ENCODE results near the gene KSR1. TPM values are rescaled to one million over a fixed set of nuclear protein-coding genes. Genes with fewer than 3 reads are reported as not detected.
"Not testable (repeated sequence)": the region's sequence is repeated elsewhere in the genome, so short reads cannot be mapped to it uniquely, and the experiment has no call there.

Gene KSR1
- total RNA-seq, 2 donors from 2014 or later: 33.7 to 46.3 TPM

DNA sequence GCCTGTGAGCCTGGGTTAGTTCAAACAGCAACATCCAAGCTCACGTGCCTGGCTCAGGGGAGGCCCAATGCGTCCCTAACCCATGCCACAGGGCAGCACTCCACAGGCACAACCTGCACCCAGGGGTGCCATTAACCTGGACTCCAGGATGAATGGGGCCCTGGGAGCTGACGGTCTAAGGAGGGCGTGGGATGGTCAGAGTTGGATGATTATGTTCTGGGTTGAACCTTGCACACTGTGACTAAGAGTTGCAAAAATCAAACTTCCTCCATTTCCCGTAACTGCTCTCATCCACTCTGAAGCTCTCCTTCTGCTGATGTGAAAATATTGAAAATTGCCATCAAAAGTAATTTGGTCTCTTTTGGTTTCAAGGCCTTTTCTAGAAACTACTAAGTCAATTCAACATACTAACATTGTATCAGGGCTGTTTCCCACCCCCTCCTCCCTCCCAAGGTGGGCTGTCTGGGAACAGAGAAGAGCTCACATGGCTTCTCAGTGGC, 182.2 kb downstream of the KSR1 start:
- WGBS, 2 experiments (ENCODE audit: insufficient coverage in 1 of 2, insufficient read length in 1 of 2): 90% methylated on average over 1 of the region's 5 CpGs; no CpG with 5 or more reads in 1 of the 2 experiments
- not testable (repeated sequence) for H3K4me1 ChIP-seq (ENCODE audit: control insufficient read depth, insufficient read depth, low read length); H3K27me3 Mint-ChIP-seq (ENCODE audit: insufficient read depth); H3K9ac ChIP-seq (ENCODE audit: extremely low read depth, low read length, poor library complexity, severe bottlenecking); H3K4me3 Mint-ChIP-seq; H3K27ac ChIP-seq (ENCODE audit: low read depth, low read length); H3K4me1 Mint-ChIP-seq; H3K9me3 ChIP-seq (ENCODE audit: control insufficient read depth, low read length); DNase-seq; H3K27ac Mint-ChIP-seq; H3K4me3 ChIP-seq (ENCODE audit: low read length); H3K27me3 ChIP-seq (ENCODE audit: control insufficient read depth, insufficient read depth, low read length, poor library complexity, severe bottlenecking); H3K9me3 Mint-ChIP-seq; H3K36me3 ChIP-seq (ENCODE audit: control insufficient read depth, insufficient read depth, low read length); H3K36me3 Mint-ChIP-seq (ENCODE audit: low read depth)

DNA sequence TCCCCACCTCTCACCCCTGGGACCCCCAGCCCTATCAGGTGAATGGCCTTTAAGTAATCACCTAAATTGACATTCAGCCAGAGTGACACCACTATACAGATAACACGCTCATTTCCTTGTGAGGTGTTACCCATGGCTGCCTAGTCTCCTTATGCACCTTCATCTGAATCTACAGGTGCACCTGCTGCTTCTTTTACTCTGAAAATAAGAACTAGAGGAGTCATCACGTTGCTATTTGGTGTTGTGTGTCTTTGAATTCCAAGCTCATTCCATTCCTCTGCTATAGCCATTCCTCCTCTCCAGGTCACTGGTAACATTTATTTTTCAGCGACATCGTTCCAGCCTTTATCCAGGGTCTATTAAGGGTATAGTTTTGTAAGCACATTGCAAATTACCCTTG, 184.5 kb downstream of the KSR1 start:
- TF ChIP-seq, protein P1, sequence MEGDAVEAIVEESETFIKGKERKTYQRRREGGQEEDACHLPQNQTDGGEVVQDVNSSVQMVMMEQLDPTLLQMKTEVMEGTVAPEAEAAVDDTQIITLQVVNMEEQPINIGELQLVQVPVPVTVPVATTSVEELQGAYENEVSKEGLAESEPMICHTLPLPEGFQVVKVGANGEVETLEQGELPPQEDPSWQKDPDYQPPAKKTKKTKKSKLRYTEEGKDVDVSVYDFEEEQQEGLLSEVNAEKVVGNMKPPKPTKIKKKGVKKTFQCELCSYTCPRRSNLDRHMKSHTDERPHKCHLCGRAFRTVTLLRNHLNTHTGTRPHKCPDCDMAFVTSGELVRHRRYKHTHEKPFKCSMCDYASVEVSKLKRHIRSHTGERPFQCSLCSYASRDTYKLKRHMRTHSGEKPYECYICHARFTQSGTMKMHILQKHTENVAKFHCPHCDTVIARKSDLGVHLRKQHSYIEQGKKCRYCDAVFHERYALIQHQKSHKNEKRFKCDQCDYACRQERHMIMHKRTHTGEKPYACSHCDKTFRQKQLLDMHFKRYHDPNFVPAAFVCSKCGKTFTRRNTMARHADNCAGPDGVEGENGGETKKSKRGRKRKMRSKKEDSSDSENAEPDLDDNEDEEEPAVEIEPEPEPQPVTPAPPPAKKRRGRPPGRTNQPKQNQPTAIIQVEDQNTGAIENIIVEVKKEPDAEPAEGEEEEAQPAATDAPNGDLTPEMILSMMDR (conservative IDR thresholded peaks at IDR 0.05): no peak
- Mint-ChIP-seq H3K4me3 (no peak overlapping the region), H3K36me3 (ENCODE audit: low read depth) (no peaks in the 10 kb centered on the region), H3K9me3 (no peaks in the 10 kb centered on the region), H3K27ac (no peak overlapping the region), H3K27me3 (ENCODE audit: insufficient read depth) (no peaks in the 10 kb centered on the region), H3K4me1 (peaks cover 9% of the 10 kb centered on the region)
- DNase-seq: no peak
- Histone ChIP-seq H3K27ac (ENCODE audit: low read depth, low read length) (no peak overlapping the region), H3K27me3 (ENCODE audit: control insufficient read depth, insufficient read depth, low read length, poor library complexity, severe bottlenecking) (no peaks in the 10 kb centered on the region), H3K4me3 (ENCODE audit: low read length) (no peak overlapping the region), H3K36me3 (ENCODE audit: control insufficient read depth, insufficient read depth, low read length) (no peaks in the 10 kb centered on the region), H3K9me3 (ENCODE audit: control insufficient read depth, low read length) (no peaks in the 10 kb centered on the region), H3K9ac (ENCODE audit: extremely low read depth, low read length, poor library complexity, severe bottlenecking) (no peak overlapping the region), H3K4me1 (ENCODE audit: control insufficient read depth, insufficient read depth, low read length) (no peaks in the 10 kb centered on the region)
- WGBS, 2 experiments (ENCODE audit: insufficient coverage in 1 of 2, insufficient read length in 1 of 2): 83 to 94% methylated on average over 1 to 4 of the region's 4 CpGs

DNA sequence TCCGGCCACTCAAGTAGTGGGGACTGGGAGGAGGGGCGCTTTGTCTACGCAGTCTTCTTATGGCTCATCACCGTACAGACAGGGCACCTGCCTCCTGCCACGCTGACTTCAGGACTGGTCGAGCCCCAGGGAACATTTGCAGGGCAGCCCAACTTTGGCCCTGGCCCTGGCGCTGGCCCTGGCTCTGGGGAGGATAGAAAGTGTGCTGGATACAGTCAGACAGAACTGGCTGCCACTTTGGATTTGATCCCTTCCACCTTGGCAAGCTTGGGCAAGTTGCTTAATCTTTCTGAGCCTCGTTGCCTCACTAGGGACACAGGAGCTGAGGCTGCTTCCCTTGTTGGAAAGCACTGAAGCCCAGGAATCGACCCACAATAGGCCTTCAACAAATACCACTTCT, 188.3 kb downstream of the KSR1 start:
- Mint-ChIP-seq H3K4me1 (peaks cover 12% of the 10 kb centered on the region), H3K27ac (no peak overlapping the region), H3K4me3 (no peak overlapping the region), H3K36me3 (ENCODE audit: low read depth) (no peaks in the 10 kb centered on the region), H3K9me3 (no peaks in the 10 kb centered on the region), H3K27me3 (ENCODE audit: insufficient read depth) (no peaks in the 10 kb centered on the region)
- Histone ChIP-seq H3K36me3 (ENCODE audit: control insufficient read depth, insufficient read depth, low read length) (no peaks in the 10 kb centered on the region), H3K9ac (ENCODE audit: extremely low read depth, low read length, poor library complexity, severe bottlenecking) (no peak overlapping the region), H3K27me3 (ENCODE audit: control insufficient read depth, insufficient read depth, low read length, poor library complexity, severe bottlenecking) (no peaks in the 10 kb centered on the region), H3K4me3 (ENCODE audit: low read length) (no peak overlapping the region), H3K4me1 (ENCODE audit: control insufficient read depth, insufficient read depth, low read length) (no peaks in the 10 kb centered on the region), H3K9me3 (ENCODE audit: control insufficient read depth, low read length) (no peaks in the 10 kb centered on the region), H3K27ac (ENCODE audit: low read depth, low read length) (no peak overlapping the region)
- 83 to 88% methylated on average over 8 to 9 of the region's 9 CpGs for WGBS, 2 experiments (ENCODE audit: insufficient coverage in 1 of 2, insufficient read length in 1 of 2)
- DNase-seq: no peak
- TF ChIP-seq, protein P1 (conservative IDR thresholded peaks at IDR 0.05): no peak

DNA sequence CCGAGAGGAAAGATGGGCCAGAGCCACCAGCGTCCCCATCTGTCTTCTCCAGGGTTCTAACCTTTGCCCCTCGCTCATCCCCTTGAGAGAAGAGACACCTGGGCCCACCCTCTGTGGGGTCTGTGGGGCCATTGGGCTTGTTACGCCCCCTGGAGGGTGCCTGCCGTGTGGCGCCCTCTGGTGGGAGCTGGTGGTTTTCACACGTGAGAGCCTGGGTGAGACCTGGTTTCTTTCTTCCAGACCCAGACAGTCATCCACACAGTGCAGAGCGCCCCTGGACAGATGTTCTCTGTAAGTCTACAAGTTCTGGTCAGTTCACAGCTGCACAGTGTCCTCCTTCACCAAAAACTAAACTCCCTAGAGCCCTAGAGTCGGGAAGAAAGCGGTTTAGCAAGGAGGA, 189.4 kb downstream of the KSR1 start:
- H3K4me3 Mint-ChIP-seq; H3K4me1 ChIP-seq (ENCODE audit: control insufficient read depth, insufficient read depth, low read length); H3K4me1 Mint-ChIP-seq; DNase-seq; H3K27ac Mint-ChIP-seq; H3K27ac ChIP-seq (ENCODE audit: low read depth, low read length); H3K27me3 Mint-ChIP-seq (ENCODE audit: insufficient read depth); H3K9me3 ChIP-seq (ENCODE audit: control insufficient read depth, low read length); H3K27me3 ChIP-seq (ENCODE audit: control insufficient read depth, insufficient read depth, low read length, poor library complexity, severe bottlenecking); H3K36me3 ChIP-seq (ENCODE audit: control insufficient read depth, insufficient read depth, low read length); H3K9ac ChIP-seq (ENCODE audit: extremely low read depth, low read length, poor library complexity, severe bottlenecking); H3K9me3 Mint-ChIP-seq; H3K4me3 ChIP-seq (ENCODE audit: low read length); H3K36me3 Mint-ChIP-seq (ENCODE audit: low read depth): not testable (repeated sequence)
- 84% methylated on average over 2 of the region's 10 CpGs; no CpG with 5 or more reads in 1 of the 2 experiments for WGBS, 2 experiments (ENCODE audit: insufficient coverage in 1 of 2, insufficient read length in 1 of 2)
